ENCODE measurements around the gene AREL1. TPM values are rescaled to one million over a fixed set of nuclear protein-coding genes. Genes with fewer than 3 reads are reported as not detected.

Gene AREL1
- total and polyA plus RNA-seq, 7 donors, result 4.8 to 20.2 (median 12.5) TPM

GRCh38 chr14:74627076-74627475 lies 85.8 kb downstream of the AREL1 start:
- no peaks in the 10 kb centered on the region for H3K4me1 ChIP-seq
- no peaks in the 10 kb centered on the region for H3K36me3 ChIP-seq
- intact Hi-C loops (cut with DNase I), result no loop called here
- H3K9me3 ChIP-seq, result no peaks in the 10 kb centered on the region
- 55 to 80% methylated on average over 8 of the region's 8 CpGs for WGBS, 2 donors
- TF ChIP-seq POLR2A (IDR thresholded peaks at IDR 0.05) (no peak), EP300 (IDR thresholded peaks at IDR 0.05) (no peak), POLR2AphosphoS5 (IDR thresholded peaks at IDR 0.05) (no peak)
- TF ChIP-seq, protein P1, sequence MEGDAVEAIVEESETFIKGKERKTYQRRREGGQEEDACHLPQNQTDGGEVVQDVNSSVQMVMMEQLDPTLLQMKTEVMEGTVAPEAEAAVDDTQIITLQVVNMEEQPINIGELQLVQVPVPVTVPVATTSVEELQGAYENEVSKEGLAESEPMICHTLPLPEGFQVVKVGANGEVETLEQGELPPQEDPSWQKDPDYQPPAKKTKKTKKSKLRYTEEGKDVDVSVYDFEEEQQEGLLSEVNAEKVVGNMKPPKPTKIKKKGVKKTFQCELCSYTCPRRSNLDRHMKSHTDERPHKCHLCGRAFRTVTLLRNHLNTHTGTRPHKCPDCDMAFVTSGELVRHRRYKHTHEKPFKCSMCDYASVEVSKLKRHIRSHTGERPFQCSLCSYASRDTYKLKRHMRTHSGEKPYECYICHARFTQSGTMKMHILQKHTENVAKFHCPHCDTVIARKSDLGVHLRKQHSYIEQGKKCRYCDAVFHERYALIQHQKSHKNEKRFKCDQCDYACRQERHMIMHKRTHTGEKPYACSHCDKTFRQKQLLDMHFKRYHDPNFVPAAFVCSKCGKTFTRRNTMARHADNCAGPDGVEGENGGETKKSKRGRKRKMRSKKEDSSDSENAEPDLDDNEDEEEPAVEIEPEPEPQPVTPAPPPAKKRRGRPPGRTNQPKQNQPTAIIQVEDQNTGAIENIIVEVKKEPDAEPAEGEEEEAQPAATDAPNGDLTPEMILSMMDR (IDR thresholded peaks at IDR 0.05), result no peak
- H3K4me3 ChIP-seq, result no peak overlapping the region
- no peak overlapping the region for H3K27ac ChIP-seq
- no peak for DNase-seq
- H3K27me3 ChIP-seq, result no peaks in the 10 kb centered on the region

DNA sequence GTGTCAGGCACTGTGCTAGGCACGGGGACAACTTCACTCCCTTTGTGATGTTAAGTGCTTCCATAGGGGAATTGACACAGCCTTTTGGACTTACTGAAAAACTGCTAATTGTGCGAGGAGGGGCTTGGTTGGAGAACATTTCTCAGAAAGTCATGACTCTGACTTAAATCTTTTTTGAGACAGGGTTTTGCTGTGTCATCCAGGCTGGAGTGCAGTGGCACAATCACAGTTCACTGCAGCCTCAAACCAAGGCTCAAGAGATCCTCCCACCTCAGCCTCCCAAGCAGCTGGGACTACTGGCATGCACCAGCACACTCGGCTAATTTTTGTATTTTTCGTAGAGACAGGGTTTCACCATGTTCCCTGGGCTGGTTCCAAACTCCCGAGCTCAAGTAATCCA lies 90.6 kb downstream of the AREL1 start:
- Histone ChIP-seq H3K27ac (no peak overlapping the region), H3K36me3 (no peaks in the 10 kb centered on the region), H3K4me1 (peaks cover 0 to 22% (median 10%) of the 10 kb centered on the region in 4 donors), H3K4me3 (no peak overlapping the region), H3K27me3 (peaks cover 0 to 12% (median 0%) of the 10 kb centered on the region in 3 donors), H3K9me3 (no peaks in the 10 kb centered on the region)
- DNase-seq, result no peak
- TF ChIP-seq POLR2AphosphoS5 (IDR thresholded peaks at IDR 0.05), result no peak
- TF ChIP-seq, protein P1 (IDR thresholded peaks at IDR 0.05), result no peak
- no peak for TF ChIP-seq EP300 (IDR thresholded peaks at IDR 0.05)
- TF ChIP-seq POLR2A (IDR thresholded peaks at IDR 0.05), result no peak
- WGBS, 2 donors, result 88 to 89% methylated on average over 5 of the region's 5 CpGs
- intact Hi-C loops (cut with DNase I), result no loop called here

DNA sequence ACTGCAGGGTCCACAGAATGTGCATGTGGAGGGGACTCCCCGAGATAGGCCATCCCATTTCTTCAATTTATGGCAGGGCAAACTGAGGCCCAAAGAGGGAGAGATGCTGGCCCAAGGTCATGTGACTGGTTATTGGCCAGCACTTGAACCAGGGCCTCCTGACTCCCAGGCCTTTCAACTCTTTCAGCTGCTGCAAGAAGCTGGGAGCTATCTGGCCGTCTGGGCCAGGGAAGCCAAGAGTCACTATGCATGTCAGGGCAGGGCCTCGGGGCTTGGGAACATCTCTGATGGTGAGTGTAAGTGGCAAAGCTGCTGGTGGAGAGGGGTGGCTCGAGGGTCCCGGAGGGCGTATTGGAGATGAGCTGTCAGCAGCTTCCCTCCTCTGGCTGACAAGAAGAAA lies 91.3 kb downstream of the AREL1 start:
- no peak for DNase-seq
- Histone ChIP-seq H3K27ac (no peak overlapping the region), H3K4me3 (no peak overlapping the region), H3K27me3 (peaks cover 0 to 19% (median 0%) of the 10 kb centered on the region in 3 donors), H3K4me1 (peaks cover 0 to 22% (median 10%) of the 10 kb centered on the region in 4 donors), H3K9me3 (no peaks in the 10 kb centered on the region), H3K36me3 (no peaks in the 10 kb centered on the region)
- 85 to 92% methylated on average over 6 of the region's 6 CpGs for WGBS, 2 donors
- intact Hi-C loops (cut with DNase I), result no loop called here
- TF ChIP-seq POLR2AphosphoS5 (IDR thresholded peaks at IDR 0.05), result no peak
- TF ChIP-seq, protein P1 (IDR thresholded peaks at IDR 0.05), result no peak
- TF ChIP-seq POLR2A (IDR thresholded peaks at IDR 0.05), result no peak
- no peak for TF ChIP-seq EP300 (IDR thresholded peaks at IDR 0.05)

DNA sequence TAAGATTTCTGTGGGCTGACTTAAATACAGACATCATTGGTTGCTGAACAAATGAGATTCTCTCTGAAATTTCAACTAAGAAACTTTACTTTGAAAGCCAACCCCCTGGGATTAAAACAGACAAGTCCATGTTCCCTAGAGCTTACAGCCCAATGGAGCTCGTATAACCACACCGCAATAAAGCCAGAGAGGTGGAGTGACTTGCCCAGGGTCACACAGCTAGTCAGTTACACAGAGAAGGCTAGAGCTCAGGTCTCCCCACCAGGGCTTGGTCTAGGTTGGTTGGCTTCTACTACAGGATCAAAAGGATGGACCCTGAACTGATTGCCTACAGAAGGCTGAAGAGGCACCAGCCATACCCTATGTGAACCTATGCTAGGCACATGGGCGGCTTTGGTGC lies 92.0 kb downstream of the AREL1 start:
- H3K27ac ChIP-seq, result peak overlapping the region in 2 of 4 donors; percentile 42 to 63
- peaks cover 0 to 22% (median 10%) of the 10 kb centered on the region in 4 donors for H3K4me1 ChIP-seq
- TF ChIP-seq, protein P1 (IDR thresholded peaks at IDR 0.05), result no peak
- TF ChIP-seq POLR2A (IDR thresholded peaks at IDR 0.05) (no peak), EP300 (IDR thresholded peaks at IDR 0.05) (no peak), POLR2AphosphoS5 (IDR thresholded peaks at IDR 0.05) (no peak)
- DNase-seq, result no peak
- 90 to 94% methylated on average over 3 of the region's 3 CpGs for WGBS, 2 donors
- intact Hi-C loops (cut with DNase I), result no loop called here
- no peak overlapping the region for H3K4me3 ChIP-seq
- peaks cover 0 to 25% (median 3%) of the 10 kb centered on the region in 3 donors for H3K27me3 ChIP-seq
- H3K36me3 ChIP-seq, result no peaks in the 10 kb centered on the region
- H3K9me3 ChIP-seq, result no peaks in the 10 kb centered on the region

GRCh38 chr14:74620497-74620921 lies 92.4 kb downstream of the AREL1 start:
- DNase-seq, result no peak
- Histone ChIP-seq H3K27me3 (peaks cover 0 to 29% (median 3%) of the 10 kb centered on the region in 3 donors), H3K27ac (peak overlapping the region; percentile 22 to 63 (median 40)), H3K9me3 (no peaks in the 10 kb centered on the region), H3K4me1 (peaks cover 0 to 22% (median 10%) of the 10 kb centered on the region in 4 donors), H3K4me3 (no peak overlapping the region), H3K36me3 (no peaks in the 10 kb centered on the region)
- intact Hi-C loops (cut with DNase I), result no loop called here
- 64 to 76% methylated on average over 2 of the region's 2 CpGs for WGBS, 2 donors
- no peak for TF ChIP-seq POLR2AphosphoS5 (IDR thresholded peaks at IDR 0.05)
- no peak for TF ChIP-seq EP300 (IDR thresholded peaks at IDR 0.05)
- TF ChIP-seq, protein P1 (IDR thresholded peaks at IDR 0.05), result no peak
- TF ChIP-seq POLR2A (IDR thresholded peaks at IDR 0.05), result no peak

Data from sigmoid colon (tissue), 7 donors.